Osteoblast (primary cell): Measurements from ENCODE around the gene COG3. TPM values are rescaled to one million over a fixed set of nuclear protein-coding genes. Genes with fewer than 3 reads are reported as not detected.

Experiments used
- DNase-seq: peaks from one replicate; pipeline ENCODE4 v3.0.0; 2011; ENCODE audit warnings: low spot score, mixed read lengths; ENCODE audit not compliant: insufficient read length; ENCODE audit errors: missing footprints
- H2AFZ ChIP-seq: 2 replicates; pipeline ENCODE4 v1.6.0; 2011; ENCODE audit warnings: mild to moderate bottlenecking, low read length
- H3K27ac ChIP-seq: 2 replicates; pipeline ENCODE4 v1.5.1; 2011; ENCODE audit warnings: mild to moderate bottlenecking, low read depth, low read length, moderate library complexity
- H3K27me3 ChIP-seq: 2 replicates; pipeline ENCODE4 v1.6.0; 2012; ENCODE audit warnings: mild to moderate bottlenecking, control low read depth, inconsistent platforms, low read length, moderate library complexity; ENCODE audit not compliant: insufficient read depth
- H3K36me3 ChIP-seq: 2 replicates; pipeline ENCODE4 v1.5.1; 2011; ENCODE audit warnings: mild to moderate bottlenecking, low read length, control low read depth, moderate library complexity; ENCODE audit not compliant: insufficient read depth
- H3K4me1 ChIP-seq: 2 replicates; pipeline ENCODE4 v1.5.1; 2011; ENCODE audit warnings: mild to moderate bottlenecking, low read length, control low read depth, moderate library complexity; ENCODE audit not compliant: insufficient read depth
- H3K4me2 ChIP-seq: 2 replicates; pipeline ENCODE4 v1.6.0; 2011; ENCODE audit warnings: mild to moderate bottlenecking, low read length; ENCODE audit not compliant: insufficient read depth
- H3K4me3 ChIP-seq: fragments of 200-600 bp; sonication (generic); 3 replicates; pipeline ENCODE4 v1.5.1; 2012; ENCODE audit warnings: mild to moderate bottlenecking, low read length, inconsistent platforms; ENCODE audit not compliant: insufficient read depth
- H3K79me2 ChIP-seq: 2 replicates; pipeline ENCODE4 v1.6.0; 2012; ENCODE audit warnings: mild to moderate bottlenecking, low read length, control low read depth, inconsistent platforms; ENCODE audit not compliant: insufficient read depth
- H3K9me3 ChIP-seq: 2 replicates; pipeline ENCODE4 v1.5.1; 2011; ENCODE audit warnings: low read depth, low read length, control low read depth
- H4K20me1 ChIP-seq: 2 replicates; pipeline ENCODE4 v1.6.0; 2012; ENCODE audit warnings: mild to moderate bottlenecking, low read length, control low read depth; ENCODE audit not compliant: insufficient read depth
- CTCF ChIP-seq: IDR thresholded peaks from 2 replicates; pipeline ENCODE4 v1.5.1; 2011; ENCODE audit warnings: mild to moderate bottlenecking, low read depth, low read length, moderate library complexity; ENCODE audit errors: extremely low read depth
- total RNA-seq: library from RNA; depleted of rRNA; stranded (reverse); fragments of >200 nt; gene quantifications from 2 replicates; pipeline ENCODE4 v1.2.3, GENCODE V29; 2012

The COG3 gene
- total RNA-seq, 1 donor: 35.5 TPM

GRCh38 chr13:45575146-45575829 lies 110.5 kb downstream of the COG3 start:
- no peaks in the 10 kb centered on the region for H4K20me1 ChIP-seq
- no peaks in the 10 kb centered on the region for H3K79me2 ChIP-seq
- H3K4me1 ChIP-seq: no peaks in the 10 kb centered on the region
- no peak overlapping the region for H3K4me3 ChIP-seq
- DNase-seq: no peak
- no peaks in the 10 kb centered on the region for H3K36me3 ChIP-seq
- no peak overlapping the region for H2AFZ ChIP-seq
- H3K9me3 ChIP-seq: no peaks in the 10 kb centered on the region
- H3K4me2 ChIP-seq: no peak overlapping the region
- no peak for TF ChIP-seq CTCF
- H3K27me3 ChIP-seq: peaks cover 20% of the 10 kb centered on the region
- no peak overlapping the region for H3K27ac ChIP-seq

GRCh38 chr13:45575830-45576180 lies 111.1 kb downstream of the COG3 start:
- H3K9me3 ChIP-seq: no peaks in the 10 kb centered on the region
- no peak for DNase-seq

GRCh38 chr13:45576466-45576865 lies 111.7 kb downstream of the COG3 start:
- H3K4me2 ChIP-seq: no peak overlapping the region
- no peaks in the 10 kb centered on the region for H3K9me3 ChIP-seq
- H4K20me1 ChIP-seq: no peaks in the 10 kb centered on the region
- H3K79me2 ChIP-seq: no peaks in the 10 kb centered on the region
- no peak overlapping the region for H3K4me3 ChIP-seq
- no peaks in the 10 kb centered on the region for H3K4me1 ChIP-seq
- no peak overlapping the region for H3K27ac ChIP-seq
- TF ChIP-seq CTCF: no peak
- no peak overlapping the region for H2AFZ ChIP-seq
- no peak for DNase-seq
- no peaks in the 10 kb centered on the region for H3K36me3 ChIP-seq
- H3K27me3 ChIP-seq: peaks cover 20% of the 10 kb centered on the region

More at GRCh38 chr13:45575830-45576180, 111.1 kb downstream of the COG3 start:
- no peak for TF ChIP-seq CTCF
- Histone ChIP-seq H3K79me2 (no peaks in the 10 kb centered on the region), H2AFZ (no peak overlapping the region), H3K27ac (no peak overlapping the region), H3K4me2 (no peak overlapping the region), H3K4me1 (no peaks in the 10 kb centered on the region), H4K20me1 (no peaks in the 10 kb centered on the region), H3K36me3 (no peaks in the 10 kb centered on the region), H3K27me3 (peaks cover 20% of the 10 kb centered on the region), H3K4me3 (no peak overlapping the region)

DNA sequence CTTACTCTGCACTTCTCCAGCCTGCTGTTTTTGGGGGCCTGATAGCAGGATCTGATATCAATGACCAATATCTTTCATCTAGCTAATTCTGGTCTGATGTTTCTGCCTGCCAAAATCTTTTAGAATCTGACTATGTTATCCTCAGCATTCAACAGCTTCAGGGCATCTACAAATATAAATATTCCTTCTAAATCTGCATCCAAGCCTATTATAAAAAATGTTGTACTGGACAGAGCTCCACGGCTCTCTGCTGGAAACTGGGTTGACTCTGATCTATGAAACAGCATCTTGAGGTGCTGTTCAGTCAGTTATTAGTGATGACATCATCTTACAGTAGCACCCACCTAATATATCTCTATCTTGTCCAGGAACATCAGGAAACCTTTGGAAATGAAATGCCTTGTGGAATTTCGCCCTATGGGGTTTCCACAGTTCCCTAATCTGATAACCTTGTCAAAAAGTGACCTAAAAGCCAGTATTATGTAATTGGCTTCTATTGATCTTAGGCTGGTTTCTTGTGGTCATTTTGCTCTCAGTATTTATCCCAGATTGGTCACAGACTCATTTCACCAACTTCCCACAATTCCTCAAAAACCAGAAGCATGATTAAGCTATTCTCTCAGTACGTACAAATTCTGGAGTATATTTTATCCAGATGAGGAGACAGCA lies 117.8 kb downstream of the COG3 start:
- TF ChIP-seq CTCF: no peak
- H3K27me3 ChIP-seq: peaks cover 41% of the 10 kb centered on the region

More for the DNA sequence above, 117.8 kb downstream of the COG3 start:
- Histone ChIP-seq H2AFZ (no peak overlapping the region), H3K36me3 (no peaks in the 10 kb centered on the region), H3K27ac (no peak overlapping the region), H3K79me2 (no peaks in the 10 kb centered on the region), H4K20me1 (no peaks in the 10 kb centered on the region), H3K9me3 (no peaks in the 10 kb centered on the region), H3K4me1 (no peaks in the 10 kb centered on the region), H3K4me3 (no peak overlapping the region), H3K4me2 (no peak overlapping the region)
- DNase-seq: no peak
